CD4-positive, alpha-beta memory T cell (primary cell): ENCODE data around the gene TCEANC. TPM values are rescaled to one million over a fixed set of nuclear protein-coding genes. Genes with fewer than 3 reads are reported as not detected.

Experiments used
- CTCF ChIA-PET: fragments of 350-600 bp; sonication (Branson Sonifier 250); formaldehyde crosslinking; loops from one replicate; lab custom pipeline; 2021; ENCODE audit warnings: inconsistent platforms; ENCODE audit not compliant: partially characterized antibody; lab: Charles Lee
- POLR2A ChIA-PET: fragments of 350-600 bp; sonication (Branson Sonifier 250); formaldehyde crosslinking; loops from one replicate; lab custom pipeline; 2021; ENCODE audit not compliant: partially characterized antibody; lab: Charles Lee
- DNase-seq, 5 donors: peaks; one replicate each; pipeline versions ENCODE4 v3.0.0 to v3.0.0-alpha.2; 2020 to 2022; ENCODE audit warnings: mixed read lengths in 1 of 5
- H3K27ac ChIP-seq: one replicate; pipeline ENCODE4 v1.7.0; 2013; ENCODE audit warnings: low read depth, low read length
- H3K27me3 ChIP-seq: 2 replicates; pipeline ENCODE4 v1.7.0; 2013; ENCODE audit warnings: mild to moderate bottlenecking, low read length, moderate library complexity; ENCODE audit not compliant: insufficient read depth
- H3K36me3 ChIP-seq: 2 replicates; pipeline ENCODE4 v1.7.0; 2013; ENCODE audit warnings: mild to moderate bottlenecking, low read length, moderate library complexity; ENCODE audit not compliant: insufficient read depth
- H3K4me1 ChIP-seq: 2 replicates; pipeline ENCODE4 v1.7.0; 2013; ENCODE audit warnings: mild to moderate bottlenecking, low read length, moderate library complexity; ENCODE audit not compliant: insufficient read depth
- H3K4me3 ChIP-seq, 2 donors: one replicate each; pipeline ENCODE4 v1.7.0; 2013; ENCODE audit warnings: low read length in 2 of 2, mild to moderate bottlenecking in 1 of 2
- H3K9me3 ChIP-seq, 2 donors: one replicate each; pipeline ENCODE4 v1.7.0; 2013; ENCODE audit warnings: low read length in 2 of 2, control low read depth in 1 of 2; ENCODE audit not compliant: control insufficient read depth in 1 of 2
- H3K27ac Mint-ChIP-seq, 7 donors: one replicate each; pipeline ENCODE4 v1.8.0; 2020 to 2021; ENCODE audit warnings: mixed read lengths in 7 of 7, mild to moderate bottlenecking in 6 of 7, inconsistent platforms in 3 of 7, moderate library complexity in 3 of 7
- H3K27me3 Mint-ChIP-seq, 2 donors: one replicate each; pipeline ENCODE4 v1.8.0; 2020 to 2021; ENCODE audit warnings: mixed read lengths in 2 of 2
- H3K36me3 Mint-ChIP-seq, 2 donors: one replicate each; pipeline ENCODE4 v1.8.0; 2020 to 2021; ENCODE audit warnings: mixed read lengths in 2 of 2, inconsistent platforms in 1 of 2, mild to moderate bottlenecking in 1 of 2
- H3K4me1 Mint-ChIP-seq, 4 donors: one replicate each; pipeline ENCODE4 v1.8.0; 2020 to 2021; ENCODE audit warnings: mixed read lengths in 4 of 4, mild to moderate bottlenecking in 1 of 4
- H3K4me3 Mint-ChIP-seq, 8 donors: one replicate each; pipeline ENCODE4 v1.8.0; 2020 to 2021; ENCODE audit warnings: mixed read lengths in 8 of 8, mild to moderate bottlenecking in 7 of 8, moderate library complexity in 6 of 8, inconsistent platforms in 3 of 8
- H3K9me3 Mint-ChIP-seq, 8 donors: one replicate each; pipeline ENCODE4 v1.8.0; 2020 to 2021; ENCODE audit warnings: mixed read lengths in 8 of 8, mild to moderate bottlenecking in 5 of 8, inconsistent platforms in 3 of 8, moderate library complexity in 1 of 8
- intact Hi-C: fragments of 100-400 bp; cut with micrococcal nuclease; formaldehyde crosslinking; loops from one replicate; pipeline ENCODE4 v1.15.1; 2023
- polyA plus RNA-seq, 2 donors: library from polyadenylated mRNA; unstranded; fragments of 300-500 nt; fragmentation: Illumina TruSeq; gene quantifications; one replicate each; pipeline ENCODE4 v1.2.3, GENCODE V29; 2021
- total RNA-seq, 2 experiments: library from RNA; stranded (reverse); gene quantifications; one replicate each; pipeline ENCODE4 v1.2.3, GENCODE V29; 2021

TCEANC gene
- total and polyA plus RNA-seq, 4 experiments from 2014 or later = 9.6 to 16.3 (median 12.4) TPM

- no peaks in the 10 kb centered on the region for H3K36me3 ChIP-seq
- H3K36me3 Mint-ChIP-seq = peaks cover 4 to 18% of the 10 kb centered on the region in 2 donors
- POLR2A ChIA-PET = interaction anchor here (1.8 kb wide), 1 partner anchor 11 kb away, joined by 9 read pairs; the partner anchor contains the start of gene RAB9A
- H3K27me3 ChIP-seq = no peaks in the 10 kb centered on the region
- no peaks in the 10 kb centered on the region for H3K9me3 ChIP-seq
- no peak overlapping the region for H3K27ac ChIP-seq
- no peaks in the 10 kb centered on the region for H3K27me3 Mint-ChIP-seq
- no peak overlapping the region for H3K4me3 ChIP-seq
- H3K4me1 ChIP-seq = peaks cover 77% of the 10 kb centered on the region
- peak overlapping the region in 1 of 8 donors; percentile 2 for H3K4me3 Mint-ChIP-seq
- CTCF ChIA-PET = interaction anchor here (1.9 kb wide), 1 partner anchor 10 kb away, joined by 7 read pairs; no protein-coding TSS in a partner anchor
- intact Hi-C loops = no loop called here
- peak overlapping the region in 5 of 7 donors; percentile 25 to 84 (median 62) for H3K27ac Mint-ChIP-seq
- no peaks in the 10 kb centered on the region for H3K9me3 Mint-ChIP-seq
- DNase-seq = no peak
- peaks cover 44 to 81% (median 62%) of the 10 kb centered on the region in 4 donors for H3K4me1 Mint-ChIP-seq
These were observed 46.4 kb downstream of the TCEANC start for GRCh38 chrX:13699183-13699826.

- CTCF ChIA-PET = interaction anchor here (1.0 kb wide), 1 partner anchor 42 kb away, joined by 3 read pairs; no protein-coding TSS in a partner anchor
- peaks cover 4 to 15% of the 10 kb centered on the region in 2 donors for H3K36me3 Mint-ChIP-seq
- peaks cover 66% of the 10 kb centered on the region for H3K4me1 ChIP-seq
These were observed 47.4 kb downstream of the TCEANC start for GRCh38 chrX:13700380-13700779.

GRCh38 chrX:13702111-13702789 lies 49.3 kb downstream of the TCEANC start:
- intact Hi-C loops = no loop called here
- Histone ChIP-seq H3K4me3 (no peak overlapping the region), H3K27ac (no peak overlapping the region), H3K4me1 (peaks cover 56% of the 10 kb centered on the region), H3K27me3 (no peaks in the 10 kb centered on the region), H3K36me3 (no peaks in the 10 kb centered on the region), H3K9me3 (no peaks in the 10 kb centered on the region)
- Mint-ChIP-seq H3K27ac (peak overlapping the region; percentile 4 to 73 (median 44)), H3K9me3 (peaks cover 0 to 2% (median 0%) of the 10 kb centered on the region in 8 donors), H3K4me3 (peak overlapping the region in 3 of 8 donors; percentile 2 to 49 (median 38)), H3K4me1 (peaks cover 33 to 61% (median 46%) of the 10 kb centered on the region in 4 donors), H3K27me3 (no peaks in the 10 kb centered on the region), H3K36me3 (peaks cover 9 to 13% of the 10 kb centered on the region in 2 donors)
- ChIA-PET CTCF (no interaction called here), POLR2A (no interaction called here)
- no peak for DNase-seq

More at GRCh38 chrX:13700380-13700779, 47.4 kb downstream of the TCEANC start:
- H3K27ac ChIP-seq = no peak overlapping the region
- no peak for DNase-seq
- no peaks in the 10 kb centered on the region for H3K9me3 Mint-ChIP-seq
- POLR2A ChIA-PET = no interaction called here
- H3K27me3 Mint-ChIP-seq = no peaks in the 10 kb centered on the region
- peak overlapping the region in 2 of 7 donors; percentile 23 to 27 for H3K27ac Mint-ChIP-seq
- no peaks in the 10 kb centered on the region for H3K36me3 ChIP-seq
- no peak overlapping the region for H3K4me3 ChIP-seq
- intact Hi-C loops = no loop called here
- H3K27me3 ChIP-seq = no peaks in the 10 kb centered on the region
- H3K4me3 Mint-ChIP-seq = no peak overlapping the region
- no peaks in the 10 kb centered on the region for H3K9me3 ChIP-seq
- H3K4me1 Mint-ChIP-seq = peaks cover 40 to 71% (median 53%) of the 10 kb centered on the region in 4 donors

- Mint-ChIP-seq H3K9me3 (peaks cover 0 to 2% (median 0%) of the 10 kb centered on the region in 8 donors), H3K27me3 (no peaks in the 10 kb centered on the region), H3K36me3 (peaks cover 13 to 14% of the 10 kb centered on the region in 2 donors), H3K4me1 (peaks cover 29 to 55% (median 42%) of the 10 kb centered on the region in 4 donors), H3K27ac (peak overlapping the region in 3 of 7 donors; percentile 27 to 56 (median 40)), H3K4me3 (no peak overlapping the region)
- Histone ChIP-seq H3K9me3 (no peaks in the 10 kb centered on the region), H3K36me3 (no peaks in the 10 kb centered on the region), H3K27me3 (no peaks in the 10 kb centered on the region), H3K4me3 (no peak overlapping the region), H3K27ac (no peak overlapping the region), H3K4me1 (peaks cover 48% of the 10 kb centered on the region)
- no peak for DNase-seq
- intact Hi-C loops = no loop called here
- CTCF ChIA-PET = no interaction called here
- POLR2A ChIA-PET = no interaction called here
These were observed 50.2 kb downstream of the TCEANC start for GRCh38 chrX:13703135-13703534.

- H3K9me3 Mint-ChIP-seq = peaks cover 0 to 2% (median 0%) of the 10 kb centered on the region in 8 donors
- H3K4me3 Mint-ChIP-seq = no peak overlapping the region
- Histone ChIP-seq H3K36me3 (no peaks in the 10 kb centered on the region), H3K4me1 (peaks cover 43% of the 10 kb centered on the region), H3K27me3 (no peaks in the 10 kb centered on the region), H3K27ac (no peak overlapping the region), H3K4me3 (no peak overlapping the region), H3K9me3 (no peaks in the 10 kb centered on the region)
- POLR2A ChIA-PET = no interaction called here
- H3K4me1 Mint-ChIP-seq = peaks cover 29 to 55% (median 42%) of the 10 kb centered on the region in 4 donors
- CTCF ChIA-PET = interaction anchor here (1.4 kb wide), 1 partner anchor 46 kb away, joined by 3 read pairs; no protein-coding TSS in a partner anchor
- DNase-seq = no peak
- H3K36me3 Mint-ChIP-seq = peaks cover 14 to 15% of the 10 kb centered on the region in 2 donors
- no peaks in the 10 kb centered on the region for H3K27me3 Mint-ChIP-seq
- intact Hi-C loops = no loop called here
- peak overlapping the region in 5 of 7 donors; percentile 31 to 56 (median 32) for H3K27ac Mint-ChIP-seq
These were observed 50.6 kb downstream of the TCEANC start for GRCh38 chrX:13703589-13703988.

- intact Hi-C loops = no loop called here
- Mint-ChIP-seq H3K9me3 (no peaks in the 10 kb centered on the region), H3K27ac (peak overlapping the region in 2 of 7 donors; percentile 65 to 74), H3K36me3 (peaks cover 32 to 40% of the 10 kb centered on the region in 2 donors), H3K4me1 (peaks cover 2 to 8% (median 7%) of the 10 kb centered on the region in 4 donors), H3K4me3 (no peak overlapping the region), H3K27me3 (no peaks in the 10 kb centered on the region)
- Histone ChIP-seq H3K4me3 (no peak overlapping the region), H3K27ac (no peak overlapping the region), H3K9me3 (no peaks in the 10 kb centered on the region), H3K27me3 (no peaks in the 10 kb centered on the region), H3K36me3 (no peaks in the 10 kb centered on the region), H3K4me1 (peaks cover 3% of the 10 kb centered on the region)
- ChIA-PET CTCF (no interaction called here), POLR2A (interaction anchor here (1.3 to 1.4 kb wide), 2 partner anchors 11 to 24 kb away, joined by 4 to 6 read pairs; no protein-coding TSS in a partner anchor)
- DNase-seq = no peak
These were observed 58.2 kb downstream of the TCEANC start for GRCh38 chrX:13711141-13711540.
